Measurements from ENCODE around the gene BCL10.

The BCL10 gene

GRCh38 chr1:85276215-85276977, at the start of gene BCL10:
TSS of gene BCL10 (minus strand) at chr1:85276632. CDS start at chr1:85276352, 280 bp downstream.
- DNase-seq (ENCODE audit: low spot score): peak; percentile 97

- DNase-seq (ENCODE audit: low spot score): no peak
Measured at GRCh38 chr1:85325920-85326319, 49.5 kb upstream of the BCL10 start.

- no peak for DNase-seq (ENCODE audit: low spot score)
Measured at GRCh38 chr1:85323770-85324169, 47.3 kb upstream of the BCL10 start.

- no peak for DNase-seq (ENCODE audit: low spot score)
Measured at GRCh38 chr1:85322655-85323054, 46.2 kb upstream of the BCL10 start.

GRCh38 chr1:85321237-85321964, 45.0 kb upstream of the BCL10 start:
- peak; percentile 41 for DNase-seq (ENCODE audit: low spot score)

- DNase-seq (ENCODE audit: low spot score): peak; percentile 29
Measured at GRCh38 chr1:85320371-85321131, 44.1 kb upstream of the BCL10 start.

- DNase-seq (ENCODE audit: low spot score): no peak
Measured at GRCh38 chr1:85319931-85320330, 43.5 kb upstream of the BCL10 start.

GRCh38 chr1:85319491-85319890, 43.1 kb upstream of the BCL10 start:
- peak; percentile 19 for DNase-seq (ENCODE audit: low spot score)

GRCh38 chr1:85318217-85318616, 41.8 kb upstream of the BCL10 start:
- DNase-seq (ENCODE audit: low spot score): no peak

GRCh38 chr1:85317560-85317959, 41.1 kb upstream of the BCL10 start:
- no peak for DNase-seq (ENCODE audit: low spot score)

GRCh38 chr1:85316321-85316720, 39.9 kb upstream of the BCL10 start:
- DNase-seq (ENCODE audit: low spot score): no peak

- no peak for DNase-seq (ENCODE audit: low spot score)
Measured at GRCh38 chr1:85315789-85316188, 39.4 kb upstream of the BCL10 start.

GRCh38 chr1:85314726-85315125, 38.3 kb upstream of the BCL10 start:
- DNase-seq (ENCODE audit: low spot score): peak; percentile 55

GRCh38 chr1:85313888-85314696, 37.7 kb upstream of the BCL10 start:
- DNase-seq (ENCODE audit: low spot score): peak; percentile 88

GRCh38 chr1:85311818-85312217, 35.4 kb upstream of the BCL10 start:
- no peak for DNase-seq (ENCODE audit: low spot score)

- DNase-seq (ENCODE audit: low spot score): no peak
Measured at GRCh38 chr1:85308833-85309350, 32.5 kb upstream of the BCL10 start.

GRCh38 chr1:85307987-85308832, 31.8 kb upstream of the BCL10 start:
- peak; percentile 78 for DNase-seq (ENCODE audit: low spot score)

- DNase-seq (ENCODE audit: low spot score): no peak
Measured at GRCh38 chr1:85306236-85306635, 29.8 kb upstream of the BCL10 start.

- DNase-seq (ENCODE audit: low spot score): no peak
Measured at GRCh38 chr1:85303440-85304162, 27.2 kb upstream of the BCL10 start.

- DNase-seq (ENCODE audit: low spot score): no peak
Measured at GRCh38 chr1:85300140-85300539, 23.7 kb upstream of the BCL10 start.
